GM18511 (cell line): ENCODE results near the gene FOXN3.
"Not testable (repeated sequence)": the region's sequence is repeated elsewhere in the genome, so short reads cannot be mapped to it uniquely, and the experiment has no call there.

Experiments
- ATAC-seq: cut with Tn5 transposase; IDR thresholded peaks from one replicate; pipeline ENCODE4 v1.9.1; 2021; ENCODE audit warnings: mild to moderate bottlenecking, moderate library complexity; ENCODE audit not compliant: unreplicated experiment

FOXN3 gene

GRCh38 chr14:89178800-89179535 lies 238.1 kb downstream of the FOXN3 start:
- no peak for ATAC-seq

- no peak for ATAC-seq
Observed at GRCh38 chr14:89178376-89178775, 238.7 kb downstream of the FOXN3 start.

- no peak for ATAC-seq
Observed at GRCh38 chr14:89175881-89176799, 240.9 kb downstream of the FOXN3 start.

GRCh38 chr14:89171628-89172027 lies 245.4 kb downstream of the FOXN3 start:
- no peak for ATAC-seq

- ATAC-seq = no peak
Observed at GRCh38 chr14:89171168-89171567, 245.9 kb downstream of the FOXN3 start.

DNA sequence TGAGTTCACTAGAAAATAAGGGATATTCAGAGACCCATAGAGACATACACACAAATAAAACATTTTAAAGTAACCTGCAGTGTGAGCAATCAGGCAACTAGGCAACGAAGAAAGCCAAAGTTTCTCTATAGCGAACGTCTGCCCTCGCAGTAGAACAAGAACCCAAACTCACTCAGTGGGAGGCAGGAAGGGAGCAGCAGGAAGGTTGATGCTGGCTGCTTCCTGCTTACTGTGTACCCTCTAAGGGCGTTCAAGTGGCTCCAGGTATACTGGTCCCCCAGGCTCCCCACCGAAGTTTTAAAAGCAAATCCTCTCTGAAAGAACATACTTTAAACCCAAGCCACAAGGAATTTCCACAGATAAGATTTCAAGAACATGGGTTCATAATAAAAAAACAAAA lies 249.3 kb downstream of the FOXN3 start:
- ATAC-seq = no peak

DNA sequence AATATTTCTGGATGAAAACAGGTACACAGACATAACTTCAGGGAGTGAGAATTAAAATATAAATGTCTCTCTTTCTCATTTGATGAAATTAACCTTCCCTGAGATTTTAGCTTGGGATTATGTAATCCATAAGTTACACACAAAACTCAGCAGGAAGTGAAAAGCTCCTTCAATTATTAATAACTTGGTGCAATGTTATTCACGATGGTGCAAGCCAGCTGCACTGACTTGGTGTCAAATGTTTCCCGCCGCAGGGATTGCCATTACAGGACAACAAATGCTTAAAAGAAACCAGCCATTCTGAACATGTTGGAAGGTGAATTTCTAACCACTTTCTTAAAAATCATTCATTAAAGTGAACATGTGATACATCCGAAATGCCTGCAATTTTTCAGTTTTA lies 250.4 kb downstream of the FOXN3 start:
- ATAC-seq = no peak

DNA sequence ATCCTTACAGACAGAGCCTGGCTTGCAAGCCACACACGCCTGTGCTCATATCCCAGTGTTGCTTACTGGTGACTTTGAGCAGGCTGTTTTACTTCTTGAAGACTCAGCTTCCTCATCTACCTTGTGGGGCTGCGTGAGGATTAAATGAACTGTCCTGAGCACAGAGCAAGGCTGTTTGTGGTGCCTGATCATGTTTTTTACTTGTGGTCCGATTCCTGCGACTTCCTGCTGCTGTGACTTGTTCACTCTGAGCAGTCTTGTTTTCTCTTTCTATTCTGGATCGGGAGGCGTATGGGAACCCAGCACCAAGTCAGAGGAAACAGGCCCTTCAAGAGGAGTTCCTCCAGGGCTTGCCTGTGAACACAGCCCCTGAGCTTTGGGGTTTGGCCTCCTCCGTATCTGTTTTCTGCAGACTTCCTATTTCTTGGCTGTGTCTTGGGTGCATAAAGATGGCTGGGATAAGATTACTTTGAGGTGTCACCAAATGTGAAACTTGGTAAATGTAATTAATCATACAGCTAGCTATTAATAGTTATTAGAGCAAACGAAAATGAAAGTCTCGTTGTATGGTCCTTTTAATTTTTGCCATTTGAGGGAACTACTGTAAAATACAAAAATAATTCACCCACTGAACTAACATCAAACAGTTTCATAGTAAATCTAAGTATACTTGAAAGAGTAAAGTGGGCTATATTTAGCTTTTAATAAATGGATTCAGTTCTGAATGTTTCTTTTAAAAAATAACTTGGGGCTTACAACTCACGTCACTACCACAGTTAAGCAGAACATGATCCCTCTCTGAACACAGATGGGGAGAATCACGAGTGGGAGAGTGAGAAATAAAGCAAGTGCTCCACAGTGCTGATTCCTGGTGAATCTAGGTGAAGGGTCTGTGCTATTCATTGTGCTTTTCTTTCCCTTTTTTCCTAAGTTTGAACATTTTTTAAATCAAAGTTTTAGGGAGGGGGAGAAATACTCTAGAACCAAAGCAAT lies 251.5 kb downstream of the FOXN3 start:
- peak; percentile 71 for ATAC-seq

- peak; percentile 41 for ATAC-seq
Observed at GRCh38 chr14:89164168-89165073, 252.6 kb downstream of the FOXN3 start.

DNA sequence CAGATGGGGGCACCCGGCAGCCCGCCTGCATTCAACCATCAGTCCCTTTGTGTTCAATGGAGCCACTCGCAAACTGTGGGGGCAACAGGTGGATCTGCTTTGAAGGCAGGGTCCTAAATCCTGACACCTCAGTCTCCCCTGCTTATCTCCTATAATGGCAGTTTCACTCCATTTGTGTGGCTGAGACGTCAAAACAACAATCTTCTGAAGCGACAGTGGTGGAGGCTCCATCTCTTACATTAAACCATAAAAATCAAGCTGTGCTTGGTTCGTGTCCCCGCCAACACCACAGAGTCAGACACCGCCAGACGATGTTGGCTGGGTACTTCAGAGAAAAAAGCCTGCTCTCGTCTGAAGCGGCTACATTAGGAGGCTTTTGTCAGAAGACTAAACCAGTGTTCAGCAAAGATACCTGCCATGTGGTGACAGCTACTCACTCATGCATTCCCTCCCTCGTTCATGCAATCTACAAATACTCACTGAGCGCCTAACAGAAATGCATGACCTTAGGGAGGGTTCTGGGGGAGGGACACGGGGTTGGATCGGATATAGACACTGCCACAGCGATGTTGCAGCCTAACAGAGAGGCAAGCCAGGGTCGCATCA lies 253.9 kb downstream of the FOXN3 start:
- ATAC-seq = no peak

DNA sequence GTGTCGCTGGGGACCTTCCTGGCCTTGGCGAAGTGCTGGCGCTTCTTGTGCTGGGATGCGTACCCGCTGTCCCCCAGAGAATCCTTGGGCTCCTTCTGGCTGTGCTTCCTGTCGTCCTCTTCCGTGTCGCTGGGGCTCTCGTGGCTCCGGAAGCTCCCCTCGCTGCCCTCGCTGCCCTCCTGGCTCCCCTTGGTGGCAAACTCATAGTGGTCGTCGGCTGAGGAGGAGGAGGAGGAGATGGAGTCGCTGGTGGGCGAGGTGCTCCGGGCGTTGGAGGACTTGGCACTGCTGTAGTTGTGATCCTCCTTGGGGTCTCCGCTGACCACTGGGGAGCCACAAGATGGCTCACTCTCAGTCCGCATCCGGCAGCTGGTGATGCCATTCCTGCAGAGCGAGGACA lies 254.4 kb downstream of the FOXN3 start:
- ATAC-seq = no peak

DNA sequence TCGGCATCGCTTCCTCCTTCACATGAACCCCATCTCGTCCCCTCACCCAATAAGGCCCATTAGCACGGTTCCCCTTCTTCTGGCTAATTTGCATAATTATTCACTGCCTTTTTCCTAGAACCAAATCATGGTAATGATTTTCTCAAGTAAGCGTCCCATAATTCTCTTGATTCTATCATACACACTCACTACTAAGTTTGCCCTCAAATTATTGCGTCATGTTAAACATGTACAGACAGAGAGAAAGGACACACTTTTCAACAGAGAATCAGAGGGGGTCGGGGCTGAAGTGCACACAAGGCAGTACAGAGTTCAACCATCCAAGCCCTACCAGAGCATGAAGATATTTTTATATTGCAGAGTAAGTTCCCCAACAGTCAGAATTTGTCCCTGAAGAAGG lies 256.6 kb downstream of the FOXN3 start:
- ATAC-seq = no peak

DNA sequence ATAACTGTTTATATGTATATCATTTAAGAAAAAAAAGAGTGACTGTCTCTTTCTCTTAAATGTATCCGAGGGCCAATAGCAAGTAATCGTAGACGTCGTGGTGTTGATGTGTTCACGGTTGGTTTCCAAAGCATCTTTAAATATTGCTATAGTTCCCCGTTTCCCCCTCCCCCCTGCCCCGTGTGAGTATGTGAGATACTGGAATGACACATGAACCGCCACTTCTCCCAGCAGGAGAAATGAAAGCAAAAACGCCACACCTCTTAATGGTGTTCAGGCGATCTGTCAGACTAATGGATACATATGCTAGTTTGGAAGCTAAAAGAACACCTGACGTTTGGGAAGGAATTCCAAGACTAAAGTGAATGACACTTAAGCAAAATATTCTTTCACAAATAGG lies 258.3 kb downstream of the FOXN3 start:
- no peak for ATAC-seq

DNA sequence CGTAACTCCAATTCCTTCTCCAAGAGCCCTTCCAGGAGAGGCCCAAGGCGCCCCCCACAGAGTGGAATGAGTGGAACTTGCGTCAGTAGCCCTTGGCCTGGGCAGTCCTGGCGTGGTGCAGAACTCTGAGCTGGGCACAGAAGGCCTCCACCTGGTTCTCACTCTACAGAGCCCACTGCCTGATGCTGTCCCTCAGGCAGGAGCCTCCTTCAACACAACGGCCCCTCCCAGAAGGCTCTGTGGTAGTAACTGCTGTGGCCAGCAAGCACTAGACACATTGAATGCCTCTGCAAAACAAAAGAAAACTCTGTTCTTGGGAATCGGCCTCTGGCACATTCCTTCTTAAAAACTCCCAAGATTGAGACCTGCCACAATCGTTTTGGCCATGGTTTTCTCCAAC lies 258.9 kb downstream of the FOXN3 start:
- ATAC-seq = not testable (repeated sequence)

- ATAC-seq = no peak
Observed at GRCh38 chr14:89155491-89155890, 261.5 kb downstream of the FOXN3 start.

DNA sequence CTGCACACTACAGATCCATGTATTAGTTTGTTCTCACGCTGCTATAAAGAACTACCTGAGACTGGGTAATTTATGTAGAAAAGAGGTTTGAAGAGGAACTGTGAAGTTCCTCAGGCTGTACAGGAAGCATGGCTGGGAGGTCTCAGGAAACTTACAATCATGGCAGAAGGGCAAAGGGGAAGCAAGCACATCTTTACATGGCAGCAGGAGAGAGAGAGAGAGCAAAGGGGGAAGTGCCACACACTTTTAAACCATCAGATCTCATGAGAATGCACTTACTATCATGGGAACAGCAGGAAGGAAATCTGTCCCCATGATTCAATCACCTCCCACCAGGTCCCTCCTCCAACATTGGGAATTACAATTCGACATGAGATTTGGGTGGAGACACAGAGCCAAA lies 265.3 kb downstream of the FOXN3 start:
- ATAC-seq = not testable (repeated sequence)

DNA sequence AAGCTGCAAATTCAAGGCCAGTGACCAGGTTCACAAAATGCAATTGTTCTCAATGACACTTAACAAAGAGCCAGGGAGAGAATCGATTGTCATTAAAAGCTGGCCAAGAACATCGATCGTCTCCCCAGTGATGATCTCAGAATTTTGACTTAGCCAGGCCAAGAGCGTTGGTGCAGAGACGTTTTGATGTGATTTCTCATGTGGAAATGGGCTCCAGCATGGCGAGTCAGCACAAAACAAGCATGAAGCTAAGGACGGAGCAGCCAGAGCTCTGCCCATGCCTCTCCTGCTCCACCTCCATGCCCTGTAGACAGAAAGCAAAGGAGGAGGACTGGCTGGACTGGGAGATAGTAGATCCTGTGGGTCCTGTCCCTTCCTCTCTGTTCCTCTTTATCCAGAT lies 270.8 kb downstream of the FOXN3 start:
- no peak for ATAC-seq

GRCh38 chr14:89144642-89145041 lies 272.4 kb downstream of the FOXN3 start:
- ATAC-seq = no peak

DNA sequence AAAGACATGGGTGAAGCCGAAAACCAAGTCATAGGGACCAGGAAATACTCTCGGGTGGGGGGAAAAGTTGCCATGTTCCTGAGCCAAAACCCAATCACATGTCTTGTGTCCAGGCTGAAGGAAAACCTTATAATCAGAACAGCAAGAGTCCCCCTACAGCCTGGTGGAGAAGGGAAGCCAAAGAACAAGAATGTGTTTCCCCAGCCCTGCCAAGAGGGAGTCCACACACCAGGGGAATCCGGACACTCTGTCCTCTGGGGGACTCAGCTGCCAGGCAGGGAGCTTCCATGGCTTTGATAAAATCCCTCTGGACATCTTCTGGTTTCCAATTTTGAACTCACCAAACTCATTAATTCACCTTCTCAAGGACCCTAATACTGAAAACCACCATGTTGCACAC lies 273.0 kb downstream of the FOXN3 start:
- no peak for ATAC-seq
